Measurements from ENCODE around the gene JAZF1.

The JAZF1 gene

GRCh38 chr7:27992097-27992496 lies 188.5 kb downstream of the JAZF1 start:
- ChIA-PET CTCF (no interaction called here), POLR2A (no interaction called here)
- DNase-seq (ENCODE audit: extremely low spot score) = no peak
- no peak for TF ChIP-seq CTCF (IDR thresholded peaks at IDR 0.05; ENCODE audit: control extremely low read depth, extremely low read depth, low read depth, missing control alignments)

DNA sequence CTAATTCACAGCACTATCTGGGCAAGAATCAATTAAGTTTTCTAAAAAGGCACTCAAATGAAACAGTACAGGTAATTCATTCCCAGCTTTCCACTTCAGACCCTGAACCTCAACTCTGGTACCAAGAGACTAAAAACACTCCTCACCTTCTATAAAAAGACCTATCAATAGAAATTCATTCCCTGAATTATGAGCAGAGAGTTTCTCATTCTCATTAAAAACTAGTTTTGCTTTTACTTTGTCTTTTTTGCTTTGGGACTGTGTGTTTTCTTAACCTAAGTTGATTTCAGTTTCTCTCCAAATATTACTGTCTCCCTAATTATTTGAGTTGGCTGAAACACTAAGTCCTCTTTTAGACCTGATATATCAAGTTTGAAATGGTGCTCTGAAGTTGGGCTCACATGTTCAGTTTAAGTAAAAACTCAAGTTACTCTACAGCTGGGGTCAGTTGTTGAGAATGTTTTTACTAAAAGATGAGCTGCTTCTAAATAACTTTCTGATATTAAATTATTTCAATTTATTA lies 189.5 kb downstream of the JAZF1 start:
- DNase-seq (ENCODE audit: extremely low spot score) = no peak
- POLR2A ChIA-PET = no interaction called here
- no peak for TF ChIP-seq CTCF (IDR thresholded peaks at IDR 0.05; ENCODE audit: control extremely low read depth, extremely low read depth, low read depth, missing control alignments)
- CTCF ChIA-PET = no interaction called here

DNA sequence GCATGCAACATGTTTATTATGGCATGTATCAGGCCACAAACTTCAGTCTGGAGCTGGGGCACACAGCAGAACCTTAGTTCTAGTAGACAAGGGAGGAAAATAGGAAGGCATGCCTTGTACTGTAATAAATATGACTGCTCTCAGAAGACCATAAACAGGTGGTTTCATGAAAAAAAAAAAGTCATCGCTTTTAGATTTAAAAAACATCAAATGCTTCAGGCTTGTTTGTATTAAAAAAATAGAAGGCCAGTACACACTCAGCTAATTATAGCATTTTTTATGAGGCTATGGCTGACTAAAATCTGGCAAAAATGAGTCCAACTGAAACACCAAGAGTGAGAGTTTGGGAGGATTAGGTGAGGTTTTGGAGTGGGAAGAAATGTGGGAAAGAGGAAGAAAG lies 204.1 kb downstream of the JAZF1 start:
- DNase-seq (ENCODE audit: extremely low spot score) = no peak
- TF ChIP-seq CTCF (IDR thresholded peaks at IDR 0.05; ENCODE audit: control extremely low read depth, extremely low read depth, low read depth, missing control alignments) = no peak
- ChIA-PET CTCF (interaction anchor here (1.0 kb wide), 1 partner anchor 18 kb away, joined by 3 read pairs; no protein-coding TSS in a partner anchor), POLR2A (no interaction called here)

DNA sequence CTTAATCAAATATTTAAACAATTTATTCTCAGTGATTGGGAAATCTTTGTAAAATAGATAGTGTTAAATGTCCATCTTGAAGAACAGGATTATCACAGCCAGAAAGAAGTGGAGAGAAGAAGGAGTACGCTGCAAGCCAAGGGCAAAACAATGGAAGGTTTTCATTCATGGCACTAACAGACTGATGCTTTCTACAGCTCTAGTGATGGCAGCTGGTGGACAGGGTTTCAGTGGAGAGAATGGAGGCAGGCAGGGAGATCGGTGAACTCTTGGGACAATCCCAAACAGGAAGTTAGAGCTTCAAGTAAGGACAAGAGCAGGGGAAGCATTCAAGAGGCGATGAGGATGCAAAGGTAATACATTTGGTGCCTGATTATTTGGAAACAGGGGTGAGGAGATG lies 207.0 kb downstream of the JAZF1 start:
- CTCF ChIA-PET = interaction anchor here (1.3 kb wide), 1 partner anchor 12 kb away, joined by 4 read pairs; no protein-coding TSS in a partner anchor
- POLR2A ChIA-PET = no interaction called here
- no peak for TF ChIP-seq CTCF (IDR thresholded peaks at IDR 0.05; ENCODE audit: control extremely low read depth, extremely low read depth, low read depth, missing control alignments)
- no peak for DNase-seq (ENCODE audit: extremely low spot score)

DNA sequence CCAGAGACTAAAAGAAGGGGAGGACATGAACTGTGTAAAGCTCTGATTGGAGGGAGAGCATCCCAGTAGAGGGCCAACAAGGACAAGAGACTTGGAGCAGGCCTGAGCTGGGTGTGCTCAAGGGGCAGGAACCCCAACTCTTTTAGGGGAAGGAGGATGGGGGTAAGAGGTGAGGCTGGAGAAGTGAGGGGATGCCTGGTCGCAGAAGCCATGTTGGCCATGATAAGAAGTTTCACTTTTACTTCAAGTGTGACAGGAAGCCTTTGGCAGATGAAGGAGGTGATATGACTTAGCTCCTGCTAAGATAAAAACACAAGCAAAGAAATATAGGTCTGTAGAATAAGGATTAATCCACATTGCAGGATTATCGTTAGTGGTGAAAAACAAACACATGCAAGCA lies 208.3 kb downstream of the JAZF1 start:
- no peak for DNase-seq (ENCODE audit: extremely low spot score)
- CTCF ChIA-PET = interaction anchor here (1.3 kb wide), 1 partner anchor 13 kb away, joined by 4 read pairs; no protein-coding TSS in a partner anchor
- no peak for TF ChIP-seq CTCF (IDR thresholded peaks at IDR 0.05; ENCODE audit: control extremely low read depth, extremely low read depth, low read depth, missing control alignments)
- POLR2A ChIA-PET = no interaction called here

- ChIA-PET CTCF (interaction anchor here (1.1 kb wide), 1 partner anchor 91 kb away, joined by 3 read pairs; no protein-coding TSS in a partner anchor), POLR2A (no interaction called here)
- no peak for DNase-seq (ENCODE audit: extremely low spot score)
- no peak for TF ChIP-seq CTCF (IDR thresholded peaks at IDR 0.05; ENCODE audit: control extremely low read depth, extremely low read depth, low read depth, missing control alignments)
Observed at GRCh38 chr7:27971171-27971812, 209.3 kb downstream of the JAZF1 start.
